SK-N-SH (cell line): Measurements from ENCODE around the gene PIP4K2A. TPM values are rescaled to one million over a fixed set of nuclear protein-coding genes. Genes with fewer than 3 reads are reported as not detected.

Experiments used
- CTCF ChIA-PET: fragments of 300-600, 350-600 bp; formaldehyde crosslinking; extraction: SDS; loops from one replicate; lab custom pipeline; 2021; lab: Yijun Ruan, JAX
- POLR2A ChIA-PET: fragments of 350-600 bp; sonication (Branson Sonifier 250); formaldehyde crosslinking; extraction: SDS; loops from one replicate; lab custom pipeline; 2020; ENCODE audit warnings: antibody characterized with exemption, inconsistent platforms; lab: Yijun Ruan, JAX
- DNase-seq: peaks from one replicate; pipeline ENCODE4 v3.0.0; 2012
- H2AFZ ChIP-seq: fragments of 200-600 bp; sonication (generic); 2 replicates; pipeline ENCODE4 v1.8.1; 2016; ENCODE audit warnings: antibody characterized with exemption, mild to moderate bottlenecking, low read depth
- H3F3A ChIP-seq: fragments of 200-600 bp; sonication (generic); replicated peaks from 2 replicates; pipeline ENCODE3; 2016; ENCODE audit warnings: antibody characterized with exemption, mild to moderate bottlenecking; ENCODE audit not compliant: insufficient read depth
- H3K27ac ChIP-seq, 2 experiments: fragments of 200-500 bp in 1 of 2; fragments of 200-600 bp in 1 of 2; sonication (Bioruptor generic) in 1 of 2; sonication (generic), shearing (Covaris generic) in 1 of 2; 2 replicates each; pipeline versions ENCODE4 v1.5.1 to v1.6.1; 2014 to 2016; ENCODE audit warnings: low read depth in 2 of 2, inconsistent platforms in 1 of 2, low read length in 1 of 2, mild to moderate bottlenecking in 1 of 2, mixed read lengths in 1 of 2
- H3K27me3 ChIP-seq: fragments of 200-600 bp; sonication (generic), shearing (Covaris generic); 2 replicates; pipeline ENCODE4 v1.6.1; 2016; ENCODE audit warnings: mixed run types; ENCODE audit not compliant: insufficient read depth
- H3K36me3 ChIP-seq, 2 experiments: fragments of 200-500 bp in 1 of 2; fragments of 200-600 bp in 1 of 2; sonication (Bioruptor generic) in 1 of 2; sonication (generic) in 1 of 2; replicated peaks in 1 of 2; 2 replicates each; pipeline versions ENCODE3 to v1.5.1; 2014 to 2016; ENCODE audit warnings: low read length in 1 of 2, mild to moderate bottlenecking in 1 of 2; ENCODE audit not compliant: insufficient read depth in 2 of 2, control insufficient read depth in 1 of 2
- H3K4me1 ChIP-seq, 2 experiments: fragments of 200-500 bp in 1 of 2; fragments of 200-600 bp in 1 of 2; sonication (Bioruptor generic) in 1 of 2; sonication (generic), shearing (Covaris generic) in 1 of 2; 2 replicates each; pipeline versions ENCODE4 v1.5.1 to v1.6.1; 2014 to 2016; ENCODE audit warnings: low read depth in 1 of 2, low read length in 1 of 2, mixed run types in 1 of 2; ENCODE audit not compliant: insufficient read depth in 2 of 2, control insufficient read depth in 1 of 2
- H3K4me2 ChIP-seq: fragments of 200-600 bp; sonication (generic), shearing (Covaris generic); 2 replicates; pipeline ENCODE4 v1.6.1; 2017; ENCODE audit warnings: mixed run types
- H3K4me3 ChIP-seq, 2 experiments: fragments of 200-500 bp in 1 of 2; fragments of 200-600 bp in 1 of 2; sonication (Bioruptor generic) in 1 of 2; sonication (generic), shearing (Covaris generic) in 1 of 2; 2 replicates each; pipeline versions ENCODE4 v1.5.1 to v1.8.1; 2014 to 2016; ENCODE audit warnings: low read depth in 2 of 2, inconsistent platforms in 1 of 2, low read length in 1 of 2, mild to moderate bottlenecking in 1 of 2, mixed read lengths in 1 of 2, moderate library complexity in 1 of 2
- H3K79me2 ChIP-seq: fragments of 200-600 bp; sonication (generic); 2 replicates; pipeline ENCODE4 v1.8.1; 2017; ENCODE audit warnings: mild to moderate bottlenecking; ENCODE audit not compliant: insufficient read depth
- H3K9ac ChIP-seq: fragments of 200-600 bp; sonication (generic); 2 replicates; pipeline ENCODE4 v1.6.1; 2017; ENCODE audit warnings: mixed run types
- H3K9me2 ChIP-seq: fragments of 200-600 bp; sonication (generic); 2 replicates; pipeline ENCODE4 v1.6.1; 2017; ENCODE audit warnings: mixed run types
- H3K9me3 ChIP-seq: fragments of 200-600 bp; sonication (generic); 2 replicates; pipeline ENCODE4 v1.6.1; 2017; ENCODE audit warnings: mixed run types, mild to moderate bottlenecking, moderate library complexity
- H4K20me1 ChIP-seq: fragments of 200-600 bp; sonication (generic); 2 replicates; pipeline ENCODE4 v1.6.1; 2017; ENCODE audit warnings: mild to moderate bottlenecking, mixed run types; ENCODE audit not compliant: insufficient read depth
- CHD2 ChIP-seq: fragments of 150-350 bp; IDR thresholded peaks from 2 replicates; pipeline ENCODE4 v1.6.1; 2018; ENCODE audit warnings: low read length; ENCODE audit not compliant: partially characterized antibody
- ELF1 ChIP-seq: IDR thresholded peaks from 2 replicates; pipeline ENCODE4 v1.4.0; 2012
- EP300 ChIP-seq, 2 experiments: IDR thresholded peaks; 2 replicates each; pipeline versions ENCODE4 v1.4.0 to v1.6.1; 2012; ENCODE audit warnings: borderline replicate concordance in 1 of 2, low read depth in 1 of 2, low read length in 1 of 2
- EZH2phosphoT487 ChIP-seq: fragments of 200-600 bp; sonication (generic); IDR thresholded peaks from 2 replicates; pipeline ENCODE4 v1.6.1; 2017; ENCODE audit warnings: low read depth, mixed run types, mild to moderate bottlenecking, antibody characterized with exemption, moderate library complexity, borderline replicate concordance
- FOSL2 ChIP-seq: IDR thresholded peaks from 2 replicates; pipeline ENCODE4 v1.4.0; 2012; ENCODE audit warnings: low read depth, mild to moderate bottlenecking, moderate library complexity, borderline replicate concordance
- FOXJ3 ChIP-seq: sonication (generic); formaldehyde crosslinking; IDR thresholded peaks from 2 replicates; pipeline ENCODE4 v1.5.1; 2020; ENCODE audit warnings: mild to moderate bottlenecking, missing genetic modification reagents
- FOXM1 ChIP-seq: IDR thresholded peaks from 2 replicates; pipeline ENCODE4 v1.4.0; 2012; ENCODE audit warnings: low read depth, mild to moderate bottlenecking
- GATA2 ChIP-seq: sonication (generic); formaldehyde crosslinking; IDR thresholded peaks from 2 replicates; pipeline ENCODE4 v1.5.0; 2020; ENCODE audit warnings: mild to moderate bottlenecking, missing genetic modification reagents
- JUND ChIP-seq: IDR thresholded peaks from 2 replicates; pipeline ENCODE4 v1.4.0; 2012
- MEF2A ChIP-seq: IDR thresholded peaks from 2 replicates; pipeline ENCODE4 v1.4.0; 2012; ENCODE audit warnings: low read depth, borderline replicate concordance
- NFIC ChIP-seq: IDR thresholded peaks from 2 replicates; pipeline ENCODE4 v1.4.0; 2012; ENCODE audit warnings: borderline replicate concordance
- NRF1 ChIP-seq: IDR thresholded peaks from 2 replicates; pipeline ENCODE4 v1.6.1; 2012; ENCODE audit warnings: low read depth, mild to moderate bottlenecking, low read length
- POLR2AphosphoS5 ChIP-seq: IDR thresholded peaks from 2 replicates; pipeline ENCODE4 v1.6.1; 2012; ENCODE audit warnings: low read depth, low read length
- RAD21 ChIP-seq: IDR thresholded peaks from 2 replicates; pipeline ENCODE4 v1.6.1; 2012; ENCODE audit warnings: mild to moderate bottlenecking, low read length
- RCOR1 ChIP-seq: fragments of 150-350 bp; IDR thresholded peaks from 2 replicates; pipeline ENCODE4 v1.6.1; 2017; ENCODE audit warnings: antibody characterized with exemption, low read length
- RFX5 ChIP-seq: IDR thresholded peaks from 2 replicates; pipeline ENCODE4 v1.6.1; 2012; ENCODE audit warnings: mild to moderate bottlenecking, improper control_type of control experiment, low read length
- RXRA ChIP-seq: IDR thresholded peaks from 2 replicates; pipeline ENCODE4 v1.4.0; 2012; ENCODE audit warnings: low read depth, mild to moderate bottlenecking, borderline replicate concordance
- SIN3A ChIP-seq: IDR thresholded peaks from 2 replicates; pipeline ENCODE4 v1.6.1; 2012; ENCODE audit warnings: low read depth, mild to moderate bottlenecking, low read length, moderate library complexity, borderline replicate concordance
- SMC3 ChIP-seq: IDR thresholded peaks from 2 replicates; pipeline ENCODE4 v1.6.1; 2012; ENCODE audit warnings: low read depth, low read length, improper control_type of control experiment
- TAF1 ChIP-seq: IDR thresholded peaks from 2 replicates; pipeline ENCODE4 v1.6.1; 2012; ENCODE audit warnings: low read depth, mild to moderate bottlenecking, low read length, moderate library complexity, borderline replicate concordance
- TEAD4 ChIP-seq: IDR thresholded peaks from 2 replicates; pipeline ENCODE4 v1.4.0; 2012; ENCODE audit warnings: mild to moderate bottlenecking, borderline replicate concordance; ENCODE audit not compliant: insufficient read depth
- USF1 ChIP-seq: IDR thresholded peaks from 2 replicates; pipeline ENCODE4 v1.4.0; 2012; ENCODE audit warnings: low read depth, borderline replicate concordance
- ZBTB33 ChIP-seq: IDR thresholded peaks from 2 replicates; pipeline ENCODE4 v1.4.0; 2012; ENCODE audit warnings: low read depth, borderline replicate concordance
- WGBS: methylation state at CpG from one replicate; pipeline ENCODE4 v1.1.6; 2017; ENCODE audit warnings: low lambda C conversion rate; 5-methylcytosine and 5-hydroxymethylcytosine counted together
- polyA plus RNA-seq, 3 experiments: library from polyadenylated mRNA; depleted of rRNA; stranded (reverse); fragments of >200 nt; gene quantifications; 2 replicates each; pipeline ENCODE4 v1.2.3, GENCODE V29; 2012

Gene PIP4K2A
- polyA plus RNA-seq, 1 of the 3 experiments (the other 2 are of a cell fraction), result 10.8 TPM

GRCh38 chr10:22548344-22548743 is 166.0 kb downstream of the PIP4K2A start:
- Histone ChIP-seq H3K4me3 (no peak overlapping the region), H3K4me1 (peaks cover 0 to 3% of the 10 kb centered on the region in 2 experiments; a peak in 1 of 4 replicates), H3F3A (no peaks in the 10 kb centered on the region), H3K9me3 (no peaks in the 10 kb centered on the region), H3K79me2 (no peaks in the 10 kb centered on the region), H3K36me3 (peaks cover 10 to 18% of the 10 kb centered on the region in 2 experiments), H3K27ac (no peak overlapping the region), H4K20me1 (no peaks in the 10 kb centered on the region), H3K27me3 (no peaks in the 10 kb centered on the region), H3K4me2 (no peak overlapping the region), H2AFZ (no peak overlapping the region), H3K9me2 (no peaks in the 10 kb centered on the region), H3K9ac (no peak overlapping the region)
- CTCF ChIA-PET, result interaction anchor here (1.6 kb wide), 1 partner anchor 15 kb away, joined by 3 read pairs; no protein-coding TSS in a partner anchor
- DNase-seq, result no peak
- TF ChIP-seq ZBTB33 (no peak), SMC3 (no peak), POLR2AphosphoS5 (no peak), FOXM1 (no peak), FOXJ3 (CRISPR knock-in tag) (no peak), RCOR1 (no peak), EZH2phosphoT487 (no peak), RAD21 (no peak), RXRA (no peak), MEF2A (no peak), USF1 (no peak), SIN3A (no peak), EP300 (IDR thresholded peaks at IDR 0.05; ENCODE audit: borderline replicate concordance in 1 of 2, low read depth in 1 of 2, low read length in 1 of 2) (no peak), NFIC (no peak)
- POLR2A ChIA-PET, result no interaction called here
- WGBS, result 90% methylated on average over 1 of the region's 1 CpG

GRCh38 chr10:22545643-22546042 is 168.7 kb downstream of the PIP4K2A start:
- WGBS, result 100% methylated on average over 1 of the region's 1 CpG
- H3K9me2 ChIP-seq, result no peaks in the 10 kb centered on the region
- POLR2A ChIA-PET, result no interaction called here
- DNase-seq, result no peak
- no peaks in the 10 kb centered on the region for H4K20me1 ChIP-seq
- H3K9me3 ChIP-seq, result no peaks in the 10 kb centered on the region
- no peak overlapping the region for H3K4me3 ChIP-seq
- H3K36me3 ChIP-seq, result peaks cover 10 to 28% of the 10 kb centered on the region in 2 experiments
- CTCF ChIA-PET, result interaction anchor here (0.9 kb wide), 1 partner anchor 66 kb away, joined by 3 read pairs; no protein-coding TSS in a partner anchor
- no peak overlapping the region for H2AFZ ChIP-seq
- H3K4me2 ChIP-seq, result no peak overlapping the region
- no peaks in the 10 kb centered on the region for H3K27me3 ChIP-seq
- no peaks in the 10 kb centered on the region for H3F3A ChIP-seq
- H3K9ac ChIP-seq, result no peak overlapping the region
- no peaks in the 10 kb centered on the region for H3K79me2 ChIP-seq
- TF ChIP-seq EZH2phosphoT487, result no peak
- TF ChIP-seq TAF1, result no peak
- no peak for TF ChIP-seq JUND
- no peak for TF ChIP-seq GATA2 (CRISPR knock-in tag)
- no peak for TF ChIP-seq TEAD4
- TF ChIP-seq CHD2, result no peak
- TF ChIP-seq RFX5, result no peak
- TF ChIP-seq RXRA, result no peak
- no peak for TF ChIP-seq FOSL2
- no peak for TF ChIP-seq ELF1
- TF ChIP-seq POLR2AphosphoS5, result no peak
- no peak for TF ChIP-seq NFIC
- no peak for TF ChIP-seq USF1
- no peak for TF ChIP-seq NRF1
- no peak for TF ChIP-seq SIN3A
- no peak for TF ChIP-seq FOXM1
- TF ChIP-seq EP300 (IDR thresholded peaks at IDR 0.05; ENCODE audit: borderline replicate concordance in 1 of 2, low read depth in 1 of 2, low read length in 1 of 2), result no peak
- H3K4me1 ChIP-seq, result peaks cover 0 to 14% of the 10 kb centered on the region in 2 experiments; a peak in 1 of 4 replicates
- no peak overlapping the region for H3K27ac ChIP-seq
